ENCODE results near the gene APOBEC3C.

Gene APOBEC3C

GRCh38 chr22:39068033-39068785 is 54.2 kb downstream of the APOBEC3C start:
- TF ChIP-seq POLR2A (IDR thresholded peaks at IDR 0.05; ENCODE audit: low read depth, low read length) (no peak), POLR2AphosphoS5 (IDR thresholded peaks at IDR 0.05; ENCODE audit: low read depth, low read length) (no peak), TAF1 (IDR thresholded peaks at IDR 0.05; ENCODE audit: borderline replicate concordance, low read depth, low read length) (no peak)
- DNase-seq (ENCODE audit: insufficient read length) (no peak), FAIRE-seq (no peak)

All from GM12892 (cell line).